HEK293T (cell line): Measurements from ENCODE around the gene DNAJC17.

ENCODE experiments used
- CTCF ChIA-PET: fragments of 350-600 bp; formaldehyde crosslinking; extraction: SDS; loops from one replicate; lab custom pipeline; 2021; ENCODE audit warnings: antibody characterized with exemption, inconsistent platforms; lab: Yijun Ruan, JAX
- POLR2A ChIA-PET: fragments of 350-600 bp; formaldehyde crosslinking; extraction: SDS; loops from one replicate; lab custom pipeline; 2020; ENCODE audit warnings: antibody characterized with exemption, inconsistent platforms; lab: Yijun Ruan, JAX
- DNase-seq: peaks from one replicate; pipeline ENCODE4 v3.0.0; 2012; ENCODE audit warnings: mixed read lengths; ENCODE audit errors: extremely low spot score
- ARNT ChIP-seq: fragments of 450-650 bp; IDR thresholded peaks from 2 replicates; pipeline ENCODE4 v1.6.1; 2017; ENCODE audit warnings: mild to moderate bottlenecking
- BHLHE40 ChIP-seq: fragments of 450-650 bp; IDR thresholded peaks from 2 replicates; pipeline ENCODE4 v1.6.1; 2016; ENCODE audit warnings: mild to moderate bottlenecking, moderate library complexity, borderline replicate concordance
- CTBP1 ChIP-seq: fragments of 450-650 bp; IDR thresholded peaks from 2 replicates; pipeline ENCODE4 v1.6.1; 2016; ENCODE audit warnings: borderline replicate concordance
- ELF4 ChIP-seq: fragments of 450-650 bp; IDR thresholded peaks from 2 replicates; pipeline ENCODE4 v1.6.1; 2017; ENCODE audit warnings: antibody characterized with exemption
- FOXA1 ChIP-seq: fragments of 450-650 bp; IDR thresholded peaks from 2 replicates; pipeline ENCODE4 v1.6.1; 2016; ENCODE audit warnings: mild to moderate bottlenecking
- FOXK2 ChIP-seq: fragments of 450-650 bp; IDR thresholded peaks from 2 replicates; pipeline ENCODE4 v1.6.1; 2016; ENCODE audit warnings: mild to moderate bottlenecking
- FOXM1 ChIP-seq: fragments of 450-650 bp; IDR thresholded peaks from 2 replicates; pipeline ENCODE4 v1.6.1; 2017; ENCODE audit warnings: mild to moderate bottlenecking, borderline replicate concordance
- HDGF ChIP-seq: fragments of 450-650 bp; IDR thresholded peaks from 2 replicates; pipeline ENCODE4 v1.6.1; 2017; ENCODE audit warnings: antibody characterized with exemption, borderline replicate concordance
- L3MBTL2 ChIP-seq: fragments of 450-650 bp; conservative IDR thresholded peaks from 2 replicates; pipeline ENCODE4 v1.6.1; 2016; ENCODE audit warnings: mild to moderate bottlenecking
- LEF1 ChIP-seq: fragments of 450-650 bp; IDR thresholded peaks from 2 replicates; pipeline ENCODE4 v1.6.1; 2017; ENCODE audit warnings: mild to moderate bottlenecking, borderline replicate concordance
- NFRKB ChIP-seq: fragments of 450-650 bp; IDR thresholded peaks from 2 replicates; pipeline ENCODE4 v1.6.1; 2016; ENCODE audit warnings: mild to moderate bottlenecking, moderate library complexity
- PKNOX1 ChIP-seq: fragments of 450-650 bp; IDR thresholded peaks from 2 replicates; pipeline ENCODE4 v1.6.1; 2016
- SP1 ChIP-seq: fragments of 450-650 bp; IDR thresholded peaks from 2 replicates; pipeline ENCODE4 v1.6.1; 2017
- SUZ12 ChIP-seq: fragments of 450-650 bp; IDR thresholded peaks from 2 replicates; pipeline ENCODE4 v1.6.1; 2016; ENCODE audit warnings: mild to moderate bottlenecking
- TARDBP ChIP-seq: fragments of 450-650 bp; IDR thresholded peaks from 2 replicates; pipeline ENCODE4 v1.6.1; 2016
- ZNF384 ChIP-seq: fragments of 450-650 bp; IDR thresholded peaks from 2 replicates; pipeline ENCODE4 v1.6.1; 2016

Gene DNAJC17

GRCh38 chr15:40823572-40824343 lies 16.5 kb upstream of the DNAJC17 start:
- TF ChIP-seq FOXK2: no peak
- no peak for TF ChIP-seq ZNF384
- no peak for TF ChIP-seq SP1
- TF ChIP-seq SUZ12: no peak
- no peak for TF ChIP-seq FOXM1
- TF ChIP-seq CTBP1: no peak
- ChIA-PET CTCF (interaction anchor here (0.7 kb wide), 1 partner anchor 12 kb away, joined by 3 read pairs; no protein-coding TSS in a partner anchor), POLR2A (no interaction called here)
- DNase-seq: no peak

GRCh38 chr15:40821195-40821594 lies 13.9 kb upstream of the DNAJC17 start:
- no peak for TF ChIP-seq FOXM1
- TF ChIP-seq ARNT: no peak
- TF ChIP-seq ZNF384: no peak
- TF ChIP-seq SUZ12: no peak
- no peak for TF ChIP-seq TARDBP
- TF ChIP-seq PKNOX1: no peak
- ChIA-PET CTCF (no interaction called here), POLR2A (no interaction called here)
- DNase-seq: no peak

- ChIA-PET POLR2A (no interaction called here), CTCF (interaction anchor here (1.4 kb wide), 1 partner anchor 39 kb away, joined by 3 read pairs; no protein-coding TSS in a partner anchor)
- TF ChIP-seq L3MBTL2: no peak
- TF ChIP-seq CTBP1: no peak
- TF ChIP-seq NFRKB: no peak
- TF ChIP-seq ARNT: no peak
- no peak for TF ChIP-seq PKNOX1
- TF ChIP-seq HDGF: no peak
- no peak for TF ChIP-seq BHLHE40
- no peak for TF ChIP-seq LEF1
- TF ChIP-seq ELF4: no peak
- no peak for TF ChIP-seq FOXK2
- no peak for TF ChIP-seq SP1
- no peak for TF ChIP-seq ZNF384
- no peak for TF ChIP-seq TARDBP
- TF ChIP-seq FOXA1: no peak
- TF ChIP-seq FOXM1: no peak
- no peak for TF ChIP-seq SUZ12
- DNase-seq: no peak
These were observed 11.8 kb upstream of the DNAJC17 start for GRCh38 chr15:40819048-40819447.

GRCh38 chr15:40815042-40815698 lies 7.9 kb upstream of the DNAJC17 start:
- CTCF ChIA-PET: interaction anchor here (1.0 kb wide), 1 partner anchor 42 kb away, joined by 3 read pairs; no protein-coding TSS in a partner anchor
- TF ChIP-seq FOXM1: no peak
- TF ChIP-seq CTBP1: no peak
- no peak for TF ChIP-seq FOXA1
- TF ChIP-seq LEF1: no peak
- TF ChIP-seq ZNF384: no peak
- no peak for TF ChIP-seq BHLHE40
- no peak for TF ChIP-seq NFRKB
- no peak for TF ChIP-seq SP1
- TF ChIP-seq ELF4: no peak
- no peak for TF ChIP-seq FOXK2
- POLR2A ChIA-PET: interaction anchor here (0.9 kb wide), 1 partner anchor 8 kb away, joined by 5 read pairs; the partner anchor contains the start of genes DNAJC17 and ZFYVE19
- no peak for DNase-seq

GRCh38 chr15:40812721-40813425 lies 5.6 kb upstream of the DNAJC17 start:
- ChIA-PET CTCF (interaction anchor here (0.6 kb wide), 1 partner anchor 11 kb away, joined by 3 read pairs; no protein-coding TSS in a partner anchor), POLR2A (no interaction called here)
- DNase-seq: no peak

More at GRCh38 chr15:40812721-40813425, 5.6 kb upstream of the DNAJC17 start:
- TF ChIP-seq ELF4 (no peak), PKNOX1 (no peak), ZNF384 (no peak), FOXK2 (no peak), SUZ12 (no peak), FOXM1 (no peak), HDGF (no peak), ARNT (no peak), LEF1 (no peak), NFRKB (no peak), L3MBTL2 (no peak), SP1 (no peak), TARDBP (no peak), FOXA1 (no peak), CTBP1 (no peak)
